H1 (cell line): ENCODE results near the gene ARHGAP5. TPM values are rescaled to one million over a fixed set of nuclear protein-coding genes. Genes with fewer than 3 reads are reported as not detected.

ENCODE experiments used
- CTCF ChIA-PET: fragments of 300-600 bp; sonication (Branson Sonifier 250); formaldehyde crosslinking; loops from one replicate; lab custom pipeline; 2021; ENCODE audit not compliant: partially characterized antibody; lab: Charles Lee
- POLR2A ChIA-PET: fragments of 300-600 bp; sonication (Branson Sonifier 250); formaldehyde crosslinking; loops from one replicate; lab custom pipeline; 2021; ENCODE audit warnings: inconsistent platforms; ENCODE audit not compliant: partially characterized antibody; lab: Charles Lee
- DNase-seq, 2 experiments: peaks; one replicate each; pipeline versions ENCODE4 v3.0.0 to v3.0.0-alpha.2; 2010 to 2022; ENCODE audit warnings: low spot score in 2 of 2, low read depth in 1 of 2, mixed read lengths in 1 of 2
- FAIRE-seq: peaks from 2 replicates; lab custom pipeline; 2011; peaks lifted over from hg19 to GRCh38; lab: Jason Lieb, UNC
- H2AFZ ChIP-seq: 2 replicates; pipeline ENCODE4 v1.8.1; 2012; ENCODE audit warnings: low read length, inconsistent platforms
- H2AK5ac ChIP-seq: 2 replicates; pipeline ENCODE4 v1.6.1; 2013; ENCODE audit warnings: low read depth, low read length
- H2BK120ac ChIP-seq: replicated peaks from 2 replicates; pipeline ENCODE3; 2013; ENCODE audit warnings: low read depth, low read length, inconsistent platforms
- H2BK12ac ChIP-seq: 2 replicates; pipeline ENCODE4 v1.6.1; 2013; ENCODE audit warnings: low read depth, low read length
- H2BK15ac ChIP-seq: 2 replicates; pipeline ENCODE4 v1.6.1; 2013; ENCODE audit warnings: low read length
- H2BK20ac ChIP-seq: 2 replicates; pipeline ENCODE4 v1.6.1; 2013; ENCODE audit warnings: low read length
- H2BK5ac ChIP-seq: 2 replicates; pipeline ENCODE4 v1.6.1; 2013; ENCODE audit warnings: low read depth, low read length
- H3K14ac ChIP-seq: 2 replicates; pipeline ENCODE4 v1.6.1; 2013; ENCODE audit warnings: inconsistent platforms; ENCODE audit not compliant: insufficient read length
- H3K18ac ChIP-seq: 2 replicates; pipeline ENCODE4 v1.6.1; 2013; ENCODE audit warnings: low read length; ENCODE audit errors: extremely low read depth
- H3K23ac ChIP-seq: 2 replicates; pipeline ENCODE4 v1.6.1; 2013; ENCODE audit warnings: inconsistent platforms; ENCODE audit not compliant: insufficient read length
- H3K23me2 ChIP-seq: 2 replicates; pipeline ENCODE4 v1.6.1; 2013; ENCODE audit warnings: low read depth, low read length
- H3K27ac ChIP-seq: 2 replicates; pipeline ENCODE4 v1.6.1; 2011; ENCODE audit warnings: low read depth, low read length, inconsistent platforms
- H3K27me3 ChIP-seq, 4 experiments: replicated peaks in 1 of 4; 1 replicate in 1 of 4; 2 replicates in 3 of 4; pipeline versions ENCODE4 v1.6.1 to v1.8.1; 2011 to 2013; ENCODE audit warnings: low read length in 3 of 4, mild to moderate bottlenecking in 3 of 4, inconsistent platforms in 2 of 4, mixed read lengths in 2 of 4, moderate library complexity in 1 of 4; ENCODE audit not compliant: control insufficient read depth in 3 of 4, insufficient read depth in 3 of 4; ENCODE audit errors: extremely low read depth in 1 of 4
- H3K36me3 ChIP-seq, 4 experiments: 2 replicates each; pipeline versions ENCODE4 v1.6.1 to v1.8.1; 2011 to 2013; ENCODE audit warnings: mild to moderate bottlenecking in 4 of 4, low read length in 3 of 4, moderate library complexity in 2 of 4, control low read depth in 1 of 4, inconsistent platforms in 1 of 4; ENCODE audit not compliant: insufficient read depth in 4 of 4, control insufficient read depth in 2 of 4
- H3K4ac ChIP-seq: replicated peaks from 2 replicates; pipeline ENCODE3; 2013; ENCODE audit warnings: low read length, low read depth, mixed read lengths, inconsistent platforms; ENCODE audit not compliant: insufficient read length
- H3K4me1 ChIP-seq, 4 experiments: replicated peaks in 1 of 4; 1 replicate in 1 of 4; 2 replicates in 3 of 4; pipeline versions ENCODE4 v1.6.1 to v1.8.1; 2011 to 2013; ENCODE audit warnings: low read length in 3 of 4, inconsistent platforms in 2 of 4, mixed read lengths in 1 of 4; ENCODE audit not compliant: insufficient read depth in 4 of 4, control insufficient read depth in 3 of 4
- H3K4me2 ChIP-seq, 2 experiments: 2 replicates each; pipeline versions ENCODE4 v1.6.1 to v1.8.1; 2011 to 2013; ENCODE audit warnings: low read depth in 2 of 2, low read length in 2 of 2, control low read depth in 1 of 2, inconsistent platforms in 1 of 2, mild to moderate bottlenecking in 1 of 2; ENCODE audit not compliant: insufficient read depth in 1 of 2
- H3K4me3 ChIP-seq, 4 experiments: fragments of 200-600, 300-600 bp in 1 of 4; sonication (generic), shearing (Covaris generic), sonication (Bioruptor Twin) in 1 of 4; 2 replicates each; pipeline versions ENCODE4 v1.5.1 to v1.8.1; 2011 to 2016; ENCODE audit warnings: low read length in 4 of 4, low read depth in 3 of 4, control low read depth in 2 of 4, inconsistent platforms in 2 of 4, mild to moderate bottlenecking in 2 of 4, mixed read lengths in 1 of 4, moderate library complexity in 1 of 4; ENCODE audit not compliant: insufficient read depth in 2 of 4; ENCODE audit errors: extremely low read depth in 1 of 4
- H3K56ac ChIP-seq: replicated peaks from 2 replicates; pipeline ENCODE3; 2013; ENCODE audit warnings: low read depth, mild to moderate bottlenecking, mixed read lengths, low read length, inconsistent platforms; ENCODE audit not compliant: insufficient read length
- H3K79me1 ChIP-seq: 2 replicates; pipeline ENCODE4 v1.6.1; 2013; ENCODE audit warnings: low read depth, low read length, control low read depth
- H3K79me2 ChIP-seq, 2 experiments: 2 replicates each; pipeline versions ENCODE4 v1.6.1 to v1.8.1; 2012 to 2013; ENCODE audit warnings: low read length in 2 of 2, mild to moderate bottlenecking in 2 of 2, inconsistent platforms in 1 of 2; ENCODE audit not compliant: insufficient read depth in 2 of 2, control insufficient read depth in 1 of 2
- H3K9ac ChIP-seq, 4 experiments: replicated peaks in 1 of 4; 1 replicate in 1 of 4; 2 replicates in 3 of 4; pipeline versions ENCODE4 v1.6.1 to v1.8.1; 2011 to 2013; ENCODE audit warnings: low read depth in 3 of 4, low read length in 3 of 4, control low read depth in 2 of 4, mild to moderate bottlenecking in 2 of 4, moderate library complexity in 2 of 4, inconsistent platforms in 1 of 4; ENCODE audit errors: extremely low read depth in 1 of 4
- H3K9me3 ChIP-seq, 2 experiments: 2 replicates each; pipeline versions ENCODE4 v1.6.1 to v1.8.1; 2012 to 2013; ENCODE audit warnings: mild to moderate bottlenecking in 2 of 2, moderate library complexity in 2 of 2, control low read depth in 1 of 2, inconsistent platforms in 1 of 2, low read depth in 1 of 2, low read length in 1 of 2, mixed read lengths in 1 of 2; ENCODE audit not compliant: insufficient read depth in 2 of 2
- H4K20me1 ChIP-seq, 2 experiments: replicated peaks in 1 of 2; 2 replicates each; pipeline versions ENCODE3 to v1.8.1; 2011 to 2013; ENCODE audit warnings: inconsistent platforms in 2 of 2, low read length in 2 of 2, mild to moderate bottlenecking in 1 of 2; ENCODE audit not compliant: insufficient read depth in 2 of 2, control insufficient read depth in 1 of 2
- H4K5ac ChIP-seq: 2 replicates; pipeline ENCODE4 v1.6.1; 2013; ENCODE audit warnings: low read length, low read depth, mixed read lengths, inconsistent platforms; ENCODE audit not compliant: insufficient read length
- H4K8ac ChIP-seq: 2 replicates; pipeline ENCODE4 v1.8.0; 2013; ENCODE audit warnings: mild to moderate bottlenecking, moderate library complexity, low read length, inconsistent platforms; ENCODE audit not compliant: insufficient read depth; ENCODE audit errors: extremely low read depth
- H4K91ac ChIP-seq: replicated peaks from 2 replicates; pipeline ENCODE3; 2013; ENCODE audit warnings: low read length, mixed read lengths, inconsistent platforms; ENCODE audit not compliant: insufficient read length
- BACH1 ChIP-seq: IDR thresholded peaks from 2 replicates; pipeline ENCODE4 v1.6.1; 2012; ENCODE audit warnings: low read length, improper control_type of control experiment
- KDM1A ChIP-seq: fragments of 200-600, 300-600 bp; sonication (generic); IDR thresholded peaks from 2 replicates; pipeline ENCODE4 v1.7.1; 2016; ENCODE audit warnings: mild to moderate bottlenecking, low read length, borderline replicate concordance
- NANOG ChIP-seq: IDR thresholded peaks from 2 replicates; pipeline ENCODE4 v1.6.1; 2011; ENCODE audit warnings: low read length, low read depth, mild to moderate bottlenecking, inconsistent platforms; ENCODE audit not compliant: insufficient read depth, poor library complexity, severe bottlenecking
- NRF1 ChIP-seq: IDR thresholded peaks from 2 replicates; pipeline ENCODE4 v1.6.1; 2011; ENCODE audit warnings: mild to moderate bottlenecking, low read depth, low read length, improper control_type of control experiment
- RAD21 ChIP-seq, 2 experiments: IDR thresholded peaks in 1 of 2; conservative IDR thresholded peaks in 1 of 2; 2 replicates each; pipeline ENCODE4 v1.6.1; 2011; ENCODE audit warnings: low read depth in 2 of 2, low read length in 2 of 2, improper control_type of control experiment in 1 of 2, inconsistent platforms in 1 of 2, mild to moderate bottlenecking in 1 of 2, moderate library complexity in 1 of 2
- RBBP5 ChIP-seq: IDR thresholded peaks from 2 replicates; pipeline ENCODE4 v1.7.1; 2012; ENCODE audit warnings: low read depth, mild to moderate bottlenecking, inconsistent platforms, low read length, moderate library complexity, borderline replicate concordance
- YY1 ChIP-seq: IDR thresholded peaks from 2 replicates; pipeline ENCODE4 v1.6.1; 2011; ENCODE audit warnings: low read depth, mild to moderate bottlenecking, low read length
- WGBS, 2 experiments: shearing (Covaris generic) in 1 of 2; methylation state at CpG; one replicate each; pipeline versions ENCODE4 v1.1.6 to v1.1.7; 2013 to 2015; ENCODE audit warnings: low lambda C conversion rate in 2 of 2, mixed read lengths in 2 of 2, inconsistent platforms in 1 of 2, low coverage in 1 of 2, missing lambda C conversion rate in 1 of 2; ENCODE audit not compliant: insufficient replicate concordance in 2 of 2, insufficient coverage in 1 of 2, insufficient read length in 1 of 2; ENCODE audit errors: extremely low coverage in 1 of 2, missing lambda C conversion rate in 1 of 2; 5-methylcytosine and 5-hydroxymethylcytosine counted together
- polyA plus RNA-seq, 7 experiments: library from polyadenylated mRNA; depleted of rRNA in 3 of 7; stranded (reverse) in 5 of 7; unstranded in 2 of 7; fragments of >200 nt in 5 of 7; fragments of 200-250 nt in 2 of 7; gene quantifications; 1 replicate in 5 of 7; 2 replicates in 1 of 7; 4 replicates in 1 of 7; pipeline versions ENCODE4 v1.2.1 to v1.2.3, GENCODE V29; 2011 to 2013; ENCODE audit warnings: missing spikeins in 2 of 7, mixed read lengths in 2 of 7
- total RNA-seq: library from RNA; stranded (reverse); fragmentation: NEBNext Ultra II Directional; extraction: Animal tissue kit (Norgen Biotek cat#: 25700); gene quantifications from 2 replicates; pipeline ENCODE4 v1.2.1, GENCODE V29; 2021

The ARHGAP5 gene
- total and polyA plus RNA-seq, 2 of the 8 experiments (the other 6 are each of a cell fraction or from before 2014, with no cell fraction given): 7.8 to 77.3 TPM

GRCh38 chr14:32110548-32110896 lies 33.4 kb downstream of the ARHGAP5 start:
- TF ChIP-seq KDM1A: no peak
- no peak for TF ChIP-seq BACH1
- no peak for TF ChIP-seq NANOG
- TF ChIP-seq NRF1: no peak
- no peak for TF ChIP-seq RAD21 (IDR thresholded peaks at IDR 0.05 in 1 of 2, conservative IDR thresholded peaks at IDR 0.05 in 1 of 2; ENCODE audit: low read depth in 2 of 2, low read length in 2 of 2)
- no peak for TF ChIP-seq RBBP5
- no peak for TF ChIP-seq YY1
- TF ChIP-seq, all 59 proteins: peak for 0
- H3K27me3 ChIP-seq: no peaks in the 10 kb centered on the region
- DNase-seq: no peak
- H2BK120ac ChIP-seq: no peak overlapping the region
- H2BK12ac ChIP-seq: no peak overlapping the region
- no peaks in the 10 kb centered on the region for H3K36me3 ChIP-seq
- no peak overlapping the region for H2BK15ac ChIP-seq
- no peak overlapping the region for H2AK5ac ChIP-seq
- H3K9ac ChIP-seq: no peak overlapping the region
- H3K23ac ChIP-seq: no peak overlapping the region
- no peak overlapping the region for H3K4me3 ChIP-seq
- no peaks in the 10 kb centered on the region for H3K9me3 ChIP-seq
- H4K91ac ChIP-seq: no peak overlapping the region
- peaks cover 2 to 6% of the 10 kb centered on the region in 2 experiments for H4K20me1 ChIP-seq
- H3K23me2 ChIP-seq: no peaks in the 10 kb centered on the region
- H3K18ac ChIP-seq: no peak overlapping the region
- H3K4me1 ChIP-seq: 0 out of 7 replicates have a peak, but pooled peaks cover 0 to 3% (median 0%) of the 10 kb centered on the region in 4 experiments
- H3K79me2 ChIP-seq: peaks cover 2 to 90% of the 10 kb centered on the region in 2 experiments; a peak in 2 of 4 replicates
- ChIA-PET CTCF (interaction anchor here (1.2 kb wide), 1 partner anchor 37 kb away, joined by 3 read pairs; no protein-coding TSS in a partner anchor), POLR2A (no interaction called here)
- no peak overlapping the region for H3K56ac ChIP-seq
- H3K4ac ChIP-seq: no peak overlapping the region
- WGBS, 2 experiments: 94% methylated on average over 2 of the region's 2 CpGs; no CpG with 5 or more reads in 1 of the 2 experiments
- H3K4me2 ChIP-seq: no peak overlapping the region
- H3K27ac ChIP-seq: no peak overlapping the region
- H4K5ac ChIP-seq: no peak overlapping the region
- H3K79me1 ChIP-seq: peaks cover 5% of the 10 kb centered on the region; the same call in 1 of the 2 replicates
- no peak overlapping the region for H2BK20ac ChIP-seq
- no peak overlapping the region for H3K14ac ChIP-seq
- FAIRE-seq: no peak
- H2AFZ ChIP-seq: no peak overlapping the region
- H4K8ac ChIP-seq: no peak overlapping the region
- H2BK5ac ChIP-seq: no peak overlapping the region
